Activated CD4-positive, alpha-beta T cell treated with anti-CD3 and anti-CD28 coated beads, Interleukin-2, amount 50 U/mL, for 4 hours (primary cell): ENCODE data around the gene TMEM200C.
"Not testable (repeated sequence)": the region's sequence is repeated elsewhere in the genome, so short reads cannot be mapped to it uniquely, and the experiment has no call there.

Experiments used
- DNase-seq, 2 experiments: peaks; one replicate each; pipeline ENCODE4 v3.0.0-alpha.2; 2020

TMEM200C gene

DNA sequence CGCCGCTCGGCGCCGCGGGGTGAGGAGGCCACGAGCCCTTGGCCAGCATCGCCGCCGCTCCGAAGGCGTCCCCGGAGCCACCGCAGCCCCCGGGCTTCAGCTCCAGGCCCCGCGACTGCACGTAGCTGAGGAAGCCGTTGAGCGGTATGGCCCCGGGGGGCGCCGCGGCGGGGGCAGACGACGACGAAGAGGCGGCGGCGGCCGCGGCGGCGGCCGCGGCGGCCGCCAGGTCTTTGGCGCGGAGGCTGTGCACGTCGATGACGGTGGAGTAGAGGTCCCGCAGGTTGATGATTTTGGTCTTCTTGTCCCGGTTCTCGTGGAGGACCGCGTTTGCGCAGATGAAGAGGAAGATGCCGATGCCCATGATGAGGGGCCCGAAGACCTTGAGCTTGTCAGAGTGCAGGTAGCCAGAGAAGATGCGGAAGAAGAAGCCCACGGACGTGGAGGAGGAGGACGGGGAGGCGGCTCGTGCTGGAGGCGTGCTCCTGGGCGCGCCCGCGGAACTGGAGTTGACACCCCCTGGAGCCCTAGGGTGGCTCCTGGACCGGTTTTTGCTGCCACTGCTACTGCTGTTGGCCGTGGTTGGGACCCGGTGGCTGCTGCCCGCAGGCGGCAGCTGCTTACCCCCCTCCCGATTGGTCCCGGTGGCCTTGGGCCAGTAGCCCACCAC, 4.0 kb downstream of the TMEM200C start:
- DNase-seq = no peak

DNA sequence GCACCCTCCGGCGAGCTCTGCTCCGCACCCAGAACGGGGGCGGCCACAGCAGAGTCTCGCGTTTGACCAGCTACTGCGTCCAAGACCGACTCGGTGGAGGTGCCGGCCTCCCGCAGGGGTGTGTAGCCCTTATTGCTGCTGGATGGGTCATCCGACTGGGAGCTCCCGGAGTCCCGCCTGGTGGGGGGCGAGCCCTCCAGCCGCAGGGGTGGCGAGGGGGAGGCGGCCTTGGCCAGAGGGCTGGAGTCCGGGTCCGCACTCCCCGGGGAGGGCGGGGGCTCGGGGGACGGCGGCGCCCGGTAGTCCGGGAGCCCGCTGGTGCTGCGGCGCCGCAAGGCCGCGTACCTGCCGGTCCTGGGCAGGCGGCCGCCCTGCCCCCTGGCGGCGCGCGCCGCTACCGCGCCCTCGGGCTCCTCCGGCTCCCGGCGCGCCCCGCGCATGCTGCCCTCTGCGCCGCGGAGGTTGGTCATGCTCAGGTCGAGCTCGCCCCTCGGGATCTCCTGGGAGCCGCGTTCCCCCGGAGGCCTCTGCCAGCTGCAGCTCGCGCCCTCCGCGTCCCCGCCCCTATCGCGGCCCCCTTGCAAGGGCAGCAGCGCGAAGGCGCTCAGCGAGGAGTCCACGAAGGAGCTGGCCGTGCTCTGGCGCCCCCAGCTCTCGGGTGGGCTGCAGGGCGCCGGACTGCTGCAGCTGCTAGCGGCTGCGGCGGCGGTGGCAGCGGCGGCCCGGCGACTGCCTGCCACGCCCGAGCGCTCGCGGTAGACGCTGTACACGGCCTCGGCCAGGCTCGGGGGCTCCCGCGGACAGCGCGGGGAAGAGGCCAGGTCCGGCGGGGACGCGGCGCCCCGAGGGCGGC, 4.8 kb downstream of the TMEM200C start:
- DNase-seq = no peak

DNA sequence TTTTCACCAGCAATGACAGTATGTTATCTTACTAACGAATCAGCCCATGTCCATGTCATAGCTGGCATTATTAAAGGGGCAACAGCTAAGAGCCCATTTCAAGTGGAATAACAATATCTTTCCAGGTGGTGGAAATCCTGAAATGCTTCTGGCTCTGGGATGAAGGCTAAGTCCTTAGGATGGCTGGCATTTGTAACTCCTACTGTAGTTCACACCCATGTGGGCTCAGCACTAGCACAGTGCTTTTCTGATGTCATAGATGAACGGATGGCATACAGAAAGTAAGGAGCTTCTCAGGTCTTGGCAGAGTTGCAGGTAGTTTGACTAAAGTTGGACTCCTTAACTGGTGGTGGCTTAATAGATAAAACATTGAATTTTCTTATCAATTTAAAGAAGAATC, 10.0 kb downstream of the TMEM200C start:
- DNase-seq = no peak

DNA sequence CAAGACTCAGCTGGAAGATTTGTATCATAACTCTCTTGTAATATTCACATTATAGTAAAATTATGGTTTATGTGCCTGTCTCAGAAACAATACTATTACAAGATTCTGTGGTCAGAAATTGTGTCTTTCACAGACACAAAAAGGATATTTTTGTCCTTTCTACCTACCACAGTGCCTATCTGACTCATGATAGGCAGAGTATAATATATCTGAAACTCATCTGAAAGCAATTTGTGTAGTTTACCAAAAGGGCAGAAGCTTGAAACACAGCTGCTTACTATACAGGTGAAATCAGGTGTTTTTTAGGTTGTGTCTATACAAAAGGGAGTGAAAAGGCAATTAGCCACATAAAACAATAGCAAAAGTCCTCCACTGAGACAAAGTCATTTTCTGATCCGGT, 10.9 kb downstream of the TMEM200C start:
- DNase-seq = no peak

DNA sequence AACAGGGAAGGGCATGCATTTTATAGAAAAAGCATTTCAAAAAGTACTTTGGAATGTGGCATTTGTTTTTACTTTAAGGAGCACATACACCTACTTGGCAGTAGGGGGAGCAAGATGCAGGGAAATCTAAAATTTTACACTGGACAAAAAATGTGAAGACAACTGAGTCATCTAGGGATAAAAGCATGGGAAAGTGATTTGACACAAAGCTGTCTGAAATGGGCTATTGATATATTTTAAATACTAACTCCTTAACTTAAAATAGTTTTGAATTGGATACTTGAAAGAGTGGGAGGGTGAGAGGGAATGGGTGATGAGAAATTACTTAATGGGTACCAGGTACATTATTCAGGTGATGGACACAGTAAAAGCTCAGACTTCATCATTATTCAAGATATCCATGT, 15.8 kb downstream of the TMEM200C start:
- no peak for DNase-seq

DNA sequence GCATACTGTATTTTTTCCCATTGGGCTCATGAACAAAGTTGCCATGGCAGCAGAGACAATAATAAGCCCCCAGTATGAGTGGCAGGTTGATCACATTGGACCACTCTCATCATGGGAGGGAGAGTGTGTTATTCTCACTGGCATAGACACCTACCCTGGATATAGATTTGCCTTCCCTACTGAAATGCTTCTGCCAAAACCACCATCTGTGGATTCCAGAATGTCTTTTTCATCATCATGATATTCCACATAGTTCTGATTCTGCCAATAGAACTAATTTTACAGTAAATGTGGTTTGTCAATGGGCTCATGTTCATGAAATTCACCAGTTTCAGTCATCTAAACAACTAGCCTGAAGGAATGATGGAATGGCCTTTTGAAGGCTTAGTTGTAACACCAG, 18.4 kb downstream of the TMEM200C start:
- no peak for DNase-seq

DNA sequence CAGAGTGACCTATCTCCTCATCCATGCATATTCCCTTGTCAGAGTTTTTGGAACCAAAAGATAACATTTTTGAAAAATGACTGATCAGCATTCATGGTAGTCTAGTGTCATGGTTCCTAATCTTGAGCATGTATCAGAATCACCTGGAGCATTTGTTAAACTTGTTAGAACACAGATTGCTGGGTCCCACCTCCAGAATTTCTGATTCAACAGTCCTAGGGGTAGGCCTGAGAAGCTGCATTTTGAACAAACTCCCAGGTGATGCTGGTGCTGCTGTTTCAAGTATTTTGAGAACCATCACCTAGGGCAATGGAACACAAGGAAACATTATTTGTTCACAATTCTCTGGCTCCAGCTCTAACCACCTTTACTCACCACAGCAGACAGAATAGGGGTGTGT, 21.0 kb downstream of the TMEM200C start:
- DNase-seq = no peak

DNA sequence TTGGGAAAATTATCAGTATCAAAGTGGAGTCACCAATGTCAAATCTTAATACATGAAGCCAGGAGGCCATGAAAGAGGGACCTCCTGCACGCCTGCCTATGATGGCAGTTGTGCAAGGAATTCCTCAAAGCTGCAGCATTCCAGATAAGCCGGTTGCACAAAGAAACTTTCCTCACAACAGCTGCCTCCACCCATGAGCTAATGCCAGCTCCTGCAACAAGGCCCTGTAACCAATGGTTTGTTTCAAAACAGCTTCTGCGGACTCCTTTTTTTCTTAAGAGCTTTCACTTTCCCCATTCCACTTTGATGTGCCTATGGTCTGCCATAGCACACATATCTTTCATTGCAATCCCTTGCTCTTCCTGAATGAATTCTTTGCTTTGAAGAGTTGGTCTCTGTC, 22.4 kb downstream of the TMEM200C start:
- no peak for DNase-seq

DNA sequence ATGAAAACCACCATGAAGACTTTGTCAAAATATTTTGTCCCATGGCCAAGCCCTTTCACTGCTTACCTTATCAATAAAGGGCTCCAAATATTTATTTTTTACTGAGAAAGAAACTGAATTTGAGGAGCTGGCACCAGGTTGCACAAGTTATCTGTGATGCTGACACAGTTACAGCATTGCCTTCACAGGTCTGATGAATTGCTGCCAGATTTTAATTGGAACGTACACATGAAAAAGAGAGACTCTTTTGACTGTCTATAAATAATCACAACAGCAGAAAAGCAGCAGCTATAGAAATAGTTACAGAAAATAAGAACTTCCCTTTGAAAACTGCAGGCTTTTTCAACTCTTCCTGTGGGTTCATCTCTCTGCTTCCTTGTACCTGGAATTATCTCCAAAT, 23.9 kb downstream of the TMEM200C start:
- no peak for DNase-seq

DNA sequence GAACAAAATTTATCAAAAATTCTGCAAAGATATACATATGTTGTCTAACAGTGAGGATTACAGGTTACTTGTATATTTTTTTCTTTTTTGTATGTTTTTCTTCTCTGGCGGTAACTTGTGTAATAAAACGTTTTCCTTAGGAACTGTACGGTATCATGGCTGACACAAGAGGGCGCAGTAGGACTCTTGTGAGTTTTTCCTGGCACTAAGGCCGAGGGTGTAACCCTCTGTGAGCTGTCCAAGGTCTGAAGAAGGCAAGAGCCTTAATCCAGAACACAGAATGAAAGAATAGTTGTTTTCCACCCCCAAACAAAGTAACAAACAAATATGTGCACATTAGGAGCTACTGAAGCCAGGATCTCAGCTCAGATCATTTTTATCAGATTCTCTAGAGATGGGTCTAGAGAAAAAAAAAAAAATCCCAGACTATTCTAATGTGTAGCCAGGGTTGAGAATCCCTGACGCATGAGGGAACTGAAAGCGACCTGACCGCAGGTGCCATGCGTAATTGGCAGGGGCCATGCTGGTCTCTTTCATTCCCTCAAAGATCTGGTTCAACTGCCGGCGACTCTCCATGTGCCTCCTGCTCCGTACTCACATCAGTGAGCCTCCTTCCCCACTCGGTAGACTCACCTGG, 27.0 kb downstream of the TMEM200C start:
- DNase-seq = no peak

DNA sequence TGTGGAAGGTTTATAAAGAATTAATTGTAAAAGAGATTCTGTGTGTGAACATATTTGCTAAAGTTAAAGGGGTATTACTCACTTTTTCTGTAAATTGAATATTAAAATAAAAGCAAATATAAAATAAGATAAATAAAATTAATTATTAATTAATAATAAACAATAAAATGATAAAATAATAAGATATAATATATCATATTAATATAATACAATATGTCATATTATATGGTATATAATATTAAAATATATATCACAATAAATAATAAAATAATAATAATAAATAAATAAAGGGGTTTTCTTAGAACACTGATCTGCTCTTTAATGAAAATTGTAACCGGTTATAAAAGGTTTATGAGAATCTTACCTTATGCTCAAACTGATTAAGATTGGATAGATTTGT, 29.8 kb downstream of the TMEM200C start:
- DNase-seq = no peak

DNA sequence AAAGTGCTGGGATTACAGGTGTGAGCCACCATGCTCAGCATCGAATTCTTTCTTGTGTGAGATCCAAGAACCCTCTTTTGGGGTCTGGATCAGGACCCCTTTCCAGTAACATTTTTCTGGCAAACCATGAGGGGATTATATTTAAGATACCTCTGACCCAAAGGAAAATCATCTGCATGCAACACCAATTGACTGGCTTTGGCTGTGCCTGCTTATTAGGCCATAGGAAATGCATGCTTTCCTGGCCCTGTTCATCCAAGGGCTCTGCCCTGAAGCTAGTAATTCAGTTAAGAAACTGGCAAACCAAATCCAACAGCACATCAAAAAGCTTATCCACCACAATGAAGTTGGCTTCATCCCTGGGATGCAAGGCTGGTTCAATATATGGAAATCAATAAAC, 33.2 kb downstream of the TMEM200C start:
- DNase-seq = not testable (repeated sequence)

DNA sequence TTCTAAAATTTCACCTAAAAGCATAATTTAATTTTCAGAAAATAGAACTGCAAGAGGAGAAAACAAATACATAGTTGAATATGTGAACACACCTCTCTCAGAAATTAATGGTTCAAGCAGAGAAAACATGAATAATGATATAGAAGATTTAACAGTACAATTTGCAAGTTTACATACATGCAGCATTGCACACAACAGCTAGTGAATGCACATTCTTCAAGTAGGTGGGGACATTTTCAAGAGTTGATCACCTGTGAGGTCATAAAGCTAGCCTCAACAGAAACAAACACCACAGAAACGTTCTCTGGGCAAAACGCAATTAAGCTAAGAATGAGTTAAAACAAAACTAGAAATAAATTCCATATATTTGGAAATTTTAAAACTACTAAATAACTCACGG, 38.1 kb downstream of the TMEM200C start:
- no peak for DNase-seq

DNA sequence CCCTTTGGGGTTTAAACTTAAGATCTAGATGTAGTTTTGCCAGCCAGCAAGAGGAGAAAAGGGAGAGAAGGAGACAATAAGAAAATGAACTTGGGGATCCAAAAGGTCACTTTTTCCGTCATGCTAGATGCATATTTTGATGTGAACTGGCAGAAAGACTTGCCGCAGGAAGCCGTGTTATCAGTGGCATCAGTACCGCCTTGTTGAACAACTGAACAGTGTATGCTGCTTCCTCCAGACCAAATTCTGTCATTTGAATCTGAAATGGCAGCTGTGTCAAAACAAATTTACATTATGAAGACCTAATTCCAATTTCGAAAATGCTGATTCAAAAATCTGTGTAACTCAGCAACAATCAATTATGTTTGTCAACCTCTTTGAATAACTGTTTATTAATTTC, 42.1 kb downstream of the TMEM200C start:
- no peak for DNase-seq

DNA sequence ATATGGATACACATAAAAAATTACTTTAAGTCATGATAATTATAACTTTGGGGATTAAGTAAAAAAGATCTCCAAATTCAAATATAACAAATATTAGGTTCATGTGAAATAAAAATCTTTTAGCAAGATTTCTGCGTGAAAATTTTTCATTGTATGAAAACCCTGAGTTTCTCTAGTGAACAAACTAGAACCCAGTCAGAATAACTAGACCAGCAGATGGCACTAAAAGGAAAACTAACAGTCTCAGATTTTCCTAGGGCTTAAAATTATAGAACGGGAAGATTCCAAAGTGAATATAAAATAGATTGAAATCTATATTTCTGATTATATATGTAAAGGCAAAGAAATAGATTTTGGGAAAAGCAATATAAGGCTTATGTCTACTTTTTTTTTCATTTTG, 43.3 kb downstream of the TMEM200C start:
- DNase-seq = no peak

DNA sequence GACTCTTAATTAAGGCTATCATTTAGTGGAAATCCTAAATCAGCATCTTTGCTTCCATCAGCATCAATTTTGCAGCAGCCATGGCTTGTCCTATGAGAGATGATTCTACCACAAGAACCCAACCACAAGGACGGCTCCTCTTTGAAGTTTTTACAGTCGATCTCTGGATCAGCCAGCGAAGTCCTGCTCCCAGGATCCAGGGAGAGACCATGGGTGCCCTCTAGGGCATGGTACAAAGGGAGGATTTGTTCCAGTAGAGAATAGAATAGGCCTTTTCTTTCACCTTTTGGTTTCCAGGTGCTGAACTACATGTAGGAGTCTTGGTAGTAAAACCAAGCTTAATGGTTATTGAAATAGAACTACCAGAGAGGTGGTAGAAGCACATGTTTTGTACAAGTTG, 52.7 kb downstream of the TMEM200C start:
- no peak for DNase-seq

DNA sequence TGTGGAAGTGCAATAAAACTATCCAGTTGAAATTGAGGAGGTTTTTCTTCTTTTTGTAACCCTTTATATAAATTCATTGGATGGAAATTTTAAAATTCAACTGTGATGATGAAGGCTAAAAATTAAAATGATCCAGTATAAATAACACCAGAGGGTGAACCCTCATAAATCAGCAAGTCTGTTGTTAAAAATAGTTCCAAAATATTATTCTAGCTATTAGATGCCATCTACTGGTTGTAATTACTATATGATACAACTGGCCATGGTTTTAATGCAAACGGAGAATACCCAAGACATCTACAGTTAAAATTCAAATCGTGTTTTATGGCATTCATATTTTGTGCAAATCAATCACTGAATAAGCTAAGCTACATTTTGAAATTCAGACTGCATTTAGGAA, 53.8 kb downstream of the TMEM200C start:
- no peak for DNase-seq

DNA sequence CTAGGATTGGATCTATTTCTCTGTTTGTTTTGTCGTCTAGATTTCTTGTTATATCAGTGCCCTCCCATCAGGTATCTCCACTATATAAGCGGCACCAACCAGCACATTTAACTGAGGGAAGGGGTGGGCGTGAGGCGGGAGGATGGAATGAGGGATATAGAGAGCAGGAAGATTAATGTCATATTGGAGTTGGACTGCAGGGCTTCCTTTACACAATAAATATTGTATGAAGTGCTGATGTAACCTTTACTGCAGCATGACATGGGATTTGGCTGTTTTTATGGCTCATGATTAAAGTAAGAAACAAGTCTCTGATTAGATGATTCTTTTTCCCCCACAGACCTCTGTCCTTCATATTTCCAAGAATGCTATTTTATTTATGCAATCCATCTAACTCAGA, 54.8 kb downstream of the TMEM200C start:
- DNase-seq = no peak

DNA sequence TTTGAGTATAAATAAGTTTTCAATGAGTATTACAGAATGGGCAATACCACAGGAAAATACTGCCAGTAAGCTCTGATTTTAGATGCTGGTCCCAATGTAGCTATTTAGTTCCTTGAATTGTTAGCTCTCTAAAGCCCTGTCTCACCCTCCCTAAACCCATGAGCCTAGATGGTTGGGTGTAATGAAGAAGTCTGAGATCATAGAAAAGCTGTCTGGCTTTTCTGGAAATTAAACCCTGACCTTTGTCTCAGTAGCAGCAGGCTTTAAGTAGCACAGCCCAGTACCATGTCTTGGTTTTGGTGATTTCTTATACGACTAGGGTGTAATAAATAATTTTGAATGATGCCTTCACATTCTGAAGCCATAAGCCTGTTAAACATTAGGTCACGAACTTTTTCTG, 55.3 kb downstream of the TMEM200C start:
- DNase-seq = no peak

DNA sequence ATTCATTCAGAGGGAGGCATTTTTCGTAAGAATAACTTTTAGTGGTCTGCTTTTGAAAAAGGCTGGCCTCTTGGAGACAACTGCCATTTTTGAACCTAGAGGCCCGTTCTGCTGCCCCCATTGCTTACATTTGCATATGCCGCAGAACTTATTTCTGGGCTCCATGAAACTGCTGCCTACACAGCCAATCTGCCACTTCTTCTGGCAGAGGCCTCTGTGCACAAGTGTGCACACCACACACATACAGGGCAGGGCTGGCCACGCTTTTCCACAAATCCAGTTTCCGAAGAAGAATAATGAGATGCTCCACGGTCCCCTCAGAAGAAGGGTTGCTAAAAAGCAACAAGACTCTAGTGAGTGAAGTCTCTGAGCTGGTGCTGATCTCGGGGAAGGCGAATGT, 56.2 kb downstream of the TMEM200C start:
- DNase-seq = no peak
